GM23338 (cell line): ENCODE data around the gene FAAH2. TPM values are rescaled to one million over a fixed set of nuclear protein-coding genes. Genes with fewer than 3 reads are reported as not detected.

Source experiments
- ATAC-seq: fragments of 200-7000 bp; cut with Tn5 transposase; 3 replicates; pipeline ENCODE4 v1.9.1; 2020
- DNase-seq: peaks from one replicate; pipeline ENCODE4 v3.0.0-alpha.2; 2015; ENCODE audit warnings: low spot score
- H2AFZ ChIP-seq: fragments of 200-600 bp; sonication (generic); 2 replicates; pipeline ENCODE4 v1.8.0; 2016; ENCODE audit warnings: antibody characterized with exemption, mild to moderate bottlenecking, moderate library complexity
- H3F3A ChIP-seq: fragments of 200-600 bp; sonication (generic); replicated peaks from 2 replicates; pipeline ENCODE4 v1.8.0; 2017; ENCODE audit warnings: antibody characterized with exemption, mixed run types, low read depth
- H3K27ac ChIP-seq: fragments of 200-600 bp; sonication (generic); 2 replicates; pipeline ENCODE4 v1.6.1; 2016; ENCODE audit warnings: low read depth
- H3K27me3 ChIP-seq: fragments of 200-600 bp; sonication (generic); 2 replicates; pipeline ENCODE4 v1.8.0; 2016; ENCODE audit warnings: mild to moderate bottlenecking, mixed run types, moderate library complexity; ENCODE audit not compliant: insufficient read depth
- H3K36me3 ChIP-seq: fragments of 200-600 bp; sonication (generic); 2 replicates; pipeline ENCODE4 v1.8.0; 2016; ENCODE audit warnings: mild to moderate bottlenecking; ENCODE audit not compliant: insufficient read depth
- H3K4me1 ChIP-seq: fragments of 200-600 bp; sonication (generic); 2 replicates; pipeline ENCODE4 v1.8.0; 2016; ENCODE audit warnings: mild to moderate bottlenecking, moderate library complexity; ENCODE audit not compliant: insufficient read depth
- H3K4me2 ChIP-seq: fragments of 200-600 bp; sonication (generic); 2 replicates; pipeline ENCODE4 v1.7.1; 2017; ENCODE audit warnings: mixed run types
- H3K4me3 ChIP-seq: fragments of 200-600 bp; sonication (generic); 2 replicates; pipeline ENCODE4 v1.6.1; 2016; ENCODE audit warnings: mixed run types
- H3K79me2 ChIP-seq: fragments of 200-600 bp; sonication (generic); replicated peaks from 2 replicates; pipeline ENCODE4 v1.8.0; 2017; ENCODE audit warnings: mild to moderate bottlenecking; ENCODE audit not compliant: insufficient read depth
- H3K9me2 ChIP-seq: fragments of 200-600 bp; sonication (generic); 2 replicates; pipeline ENCODE4 v1.8.0; 2017; ENCODE audit not compliant: insufficient read depth
- H4K20me1 ChIP-seq: fragments of 200-600 bp; sonication (generic); replicated peaks from 2 replicates; pipeline ENCODE4 v1.8.0; 2017; ENCODE audit warnings: mild to moderate bottlenecking; ENCODE audit not compliant: insufficient read depth
- H3K27ac Mint-ChIP-seq: 2 replicates; pipeline ENCODE4 v1.8.0; 2020; ENCODE audit warnings: inconsistent platforms, mild to moderate bottlenecking, moderate library complexity, mixed read lengths
- H3K27me3 Mint-ChIP-seq: 3 replicates; pipeline ENCODE4 v1.8.0; 2022; ENCODE audit warnings: low read depth, mild to moderate bottlenecking, moderate library complexity, mixed read lengths, inconsistent platforms; ENCODE audit not compliant: insufficient read depth, poor library complexity
- H3K36me3 Mint-ChIP-seq: 3 replicates; pipeline ENCODE4 v1.8.0; 2021; ENCODE audit warnings: low read depth, mild to moderate bottlenecking, inconsistent platforms, moderate library complexity, mixed read lengths
- H3K4me1 Mint-ChIP-seq: 3 replicates; pipeline ENCODE4 v1.8.0; 2020; ENCODE audit warnings: mild to moderate bottlenecking, inconsistent platforms, mixed read lengths
- H3K4me3 Mint-ChIP-seq: 3 replicates; pipeline ENCODE4 v1.8.0; 2021; ENCODE audit warnings: moderate library complexity, mild to moderate bottlenecking, inconsistent platforms, mixed read lengths
- H3K9me3 Mint-ChIP-seq: 3 replicates; pipeline ENCODE4 v1.8.0; 2020; ENCODE audit warnings: moderate library complexity, mild to moderate bottlenecking, inconsistent platforms, mixed read lengths
- CREB1 ChIP-seq: fragments of 250-450 bp; sonication (Bioruptor Pico); IDR thresholded peaks from 2 replicates; pipeline ENCODE4 v1.5.0; 2020; ENCODE audit warnings: low read depth, mild to moderate bottlenecking, moderate library complexity
- JUNB ChIP-seq: IDR thresholded peaks from one replicate; pipeline ENCODE4 v1.6.1; 2016; ENCODE audit warnings: antibody characterized with exemption; ENCODE audit not compliant: unreplicated experiment
- STAT1 ChIP-seq: IDR thresholded peaks from one replicate; pipeline ENCODE4 v1.6.1; 2016; ENCODE audit warnings: antibody characterized with exemption; ENCODE audit not compliant: unreplicated experiment
- ZNF114 ChIP-seq: fragments of 250-450 bp; sonication (Bioruptor Pico); IDR thresholded peaks from 2 replicates; pipeline ENCODE4 v1.5.0; 2020; ENCODE audit warnings: mild to moderate bottlenecking, moderate library complexity
- polyA plus RNA-seq: library from polyadenylated mRNA; unstranded; fragments of >200 nt; fragmentation: Nextera tagmentation; extraction: Ambion mirVana; gene quantifications from 2 replicates; pipeline ENCODE4 v1.2.1, GENCODE V29; 2016
- total RNA-seq: library from RNA; depleted of rRNA; stranded (reverse); fragments of >200 nt; shearing (Covaris generic); gene quantifications from 2 replicates; pipeline ENCODE4 v1.2.3, GENCODE V29; 2014
- TF ChIP-seq, protein P1 (sequence below): fragments of 250-450 bp; sonication (Bioruptor Pico); IDR thresholded peaks from 2 replicates; pipeline ENCODE4 v1.5.0; 2020; ENCODE audit warnings: mild to moderate bottlenecking, moderate library complexity
- TF ChIP-seq, protein P2 (sequence below): IDR thresholded peaks from one replicate; pipeline ENCODE4 v1.6.1; 2018; ENCODE audit warnings: antibody characterized with exemption; ENCODE audit not compliant: unreplicated experiment

Gene FAAH2
- total and polyA plus RNA-seq, 2 experiments from 2014 or later: 5.3 to 6.0 TPM

DNA sequence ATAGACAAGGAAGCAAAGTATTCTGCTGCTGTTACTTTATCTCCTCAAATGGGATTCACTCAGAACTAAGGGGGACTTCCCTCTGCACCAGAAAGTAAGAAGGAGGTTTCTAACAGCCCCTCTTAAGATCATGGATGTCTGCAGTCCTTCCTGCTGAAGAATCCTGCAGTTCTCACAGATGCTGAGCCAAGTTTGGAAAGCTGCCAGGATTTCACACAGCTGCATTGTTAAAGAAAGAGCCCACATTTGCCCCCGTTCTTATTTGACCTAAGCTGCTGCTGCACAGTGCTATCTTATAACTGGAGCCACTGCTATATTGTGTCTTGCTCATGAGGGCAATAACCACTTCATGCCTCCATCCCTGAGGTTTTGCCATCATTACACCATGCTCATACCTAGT lies 81.1 kb downstream of the FAAH2 start:
- H4K20me1 ChIP-seq: no peaks in the 10 kb centered on the region
- Mint-ChIP-seq H3K27me3 (peaks cover 1% of the 10 kb centered on the region), H3K27ac (no peak overlapping the region), H3K4me3 (no peak overlapping the region), H3K9me3 (no peaks in the 10 kb centered on the region), H3K36me3 (no peaks in the 10 kb centered on the region), H3K4me1 (no peaks in the 10 kb centered on the region)
- no peak for DNase-seq
- H3K4me3 ChIP-seq: no peak overlapping the region
- no peak overlapping the region for H2AFZ ChIP-seq
- no peaks in the 10 kb centered on the region for H3F3A ChIP-seq
- H3K27ac ChIP-seq: no peak overlapping the region
- H3K9me2 ChIP-seq: no peaks in the 10 kb centered on the region
- no peak for ATAC-seq
- H3K27me3 ChIP-seq: no peaks in the 10 kb centered on the region
- H3K36me3 ChIP-seq: no peaks in the 10 kb centered on the region
- no peaks in the 10 kb centered on the region for H3K4me1 ChIP-seq
- no peak overlapping the region for H3K4me2 ChIP-seq
- H3K79me2 ChIP-seq: no peaks in the 10 kb centered on the region
- TF ChIP-seq STAT1 (no peak), JUNB (no peak), ZNF114 (CRISPR knock-in tag) (no peak), CREB1 (CRISPR knock-in tag) (no peak)
- TF ChIP-seq, protein P1, sequence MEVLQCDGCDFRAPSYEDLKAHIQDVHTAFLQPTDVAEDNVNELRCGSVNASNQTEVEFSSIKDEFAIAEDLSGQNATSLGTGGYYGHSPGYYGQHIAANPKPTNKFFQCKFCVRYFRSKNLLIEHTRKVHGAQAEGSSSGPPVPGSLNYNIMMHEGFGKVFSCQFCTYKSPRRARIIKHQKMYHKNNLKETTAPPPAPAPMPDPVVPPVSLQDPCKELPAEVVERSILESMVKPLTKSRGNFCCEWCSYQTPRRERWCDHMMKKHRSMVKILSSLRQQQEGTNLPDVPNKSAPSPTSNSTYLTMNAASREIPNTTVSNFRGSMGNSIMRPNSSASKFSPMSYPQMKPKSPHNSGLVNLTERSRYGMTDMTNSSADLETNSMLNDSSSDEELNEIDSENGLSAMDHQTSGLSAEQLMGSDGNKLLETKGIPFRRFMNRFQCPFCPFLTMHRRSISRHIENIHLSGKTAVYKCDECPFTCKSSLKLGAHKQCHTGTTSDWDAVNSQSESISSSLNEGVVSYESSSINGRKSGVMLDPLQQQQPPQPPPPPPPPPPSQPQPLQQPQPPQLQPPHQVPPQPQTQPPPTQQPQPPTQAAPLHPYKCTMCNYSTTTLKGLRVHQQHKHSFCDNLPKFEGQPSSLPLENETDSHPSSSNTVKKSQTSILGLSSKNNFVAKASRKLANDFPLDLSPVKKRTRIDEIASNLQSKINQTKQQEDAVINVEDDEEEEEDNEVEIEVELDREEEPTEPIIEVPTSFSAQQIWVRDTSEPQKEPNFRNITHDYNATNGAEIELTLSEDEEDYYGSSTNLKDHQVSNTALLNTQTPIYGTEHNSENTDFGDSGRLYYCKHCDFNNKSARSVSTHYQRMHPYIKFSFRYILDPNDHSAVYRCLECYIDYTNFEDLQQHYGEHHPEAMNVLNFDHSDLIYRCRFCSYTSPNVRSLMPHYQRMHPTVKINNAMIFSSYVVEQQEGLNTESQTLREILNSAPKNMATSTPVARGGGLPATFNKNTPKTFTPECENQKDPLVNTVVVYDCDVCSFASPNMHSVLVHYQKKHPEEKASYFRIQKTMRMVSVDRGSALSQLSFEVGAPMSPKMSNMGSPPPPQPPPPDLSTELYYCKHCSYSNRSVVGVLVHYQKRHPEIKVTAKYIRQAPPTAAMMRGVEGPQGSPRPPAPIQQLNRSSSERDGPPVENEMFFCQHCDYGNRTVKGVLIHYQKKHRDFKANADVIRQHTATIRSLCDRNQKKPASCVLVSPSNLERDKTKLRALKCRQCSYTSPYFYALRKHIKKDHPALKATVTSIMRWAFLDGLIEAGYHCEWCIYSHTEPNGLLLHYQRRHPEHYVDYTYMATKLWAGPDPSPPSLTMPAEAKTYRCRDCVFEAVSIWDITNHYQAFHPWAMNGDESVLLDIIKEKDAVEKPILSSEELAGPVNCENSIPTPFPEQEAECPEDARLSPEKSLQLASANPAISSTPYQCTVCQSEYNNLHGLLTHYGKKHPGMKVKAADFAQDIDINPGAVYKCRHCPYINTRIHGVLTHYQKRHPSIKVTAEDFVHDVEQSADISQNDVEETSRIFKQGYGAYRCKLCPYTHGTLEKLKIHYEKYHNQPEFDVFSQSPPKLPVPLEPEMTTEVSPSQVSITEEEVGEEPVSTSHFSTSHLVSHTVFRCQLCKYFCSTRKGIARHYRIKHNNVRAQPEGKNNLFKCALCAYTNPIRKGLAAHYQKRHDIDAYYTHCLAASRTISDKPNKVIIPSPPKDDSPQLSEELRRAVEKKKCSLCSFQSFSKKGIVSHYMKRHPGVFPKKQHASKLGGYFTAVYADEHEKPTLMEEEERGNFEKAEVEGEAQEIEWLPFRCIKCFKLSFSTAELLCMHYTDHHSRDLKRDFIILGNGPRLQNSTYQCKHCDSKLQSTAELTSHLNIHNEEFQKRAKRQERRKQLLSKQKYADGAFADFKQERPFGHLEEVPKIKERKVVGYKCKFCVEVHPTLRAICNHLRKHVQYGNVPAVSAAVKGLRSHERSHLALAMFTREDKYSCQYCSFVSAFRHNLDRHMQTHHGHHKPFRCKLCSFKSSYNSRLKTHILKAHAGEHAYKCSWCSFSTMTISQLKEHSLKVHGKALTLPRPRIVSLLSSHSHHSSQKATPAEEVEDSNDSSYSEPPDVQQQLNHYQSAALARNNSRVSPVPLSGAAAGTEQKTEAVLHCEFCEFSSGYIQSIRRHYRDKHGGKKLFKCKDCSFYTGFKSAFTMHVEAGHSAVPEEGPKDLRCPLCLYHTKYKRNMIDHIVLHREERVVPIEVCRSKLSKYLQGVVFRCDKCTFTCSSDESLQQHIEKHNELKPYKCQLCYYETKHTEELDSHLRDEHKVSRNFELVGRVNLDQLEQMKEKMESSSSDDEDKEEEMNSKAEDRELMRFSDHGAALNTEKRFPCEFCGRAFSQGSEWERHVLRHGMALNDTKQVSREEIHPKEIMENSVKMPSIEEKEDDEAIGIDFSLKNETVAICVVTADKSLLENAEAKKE (CRISPR knock-in tag): no peak
- TF ChIP-seq, protein P2, sequence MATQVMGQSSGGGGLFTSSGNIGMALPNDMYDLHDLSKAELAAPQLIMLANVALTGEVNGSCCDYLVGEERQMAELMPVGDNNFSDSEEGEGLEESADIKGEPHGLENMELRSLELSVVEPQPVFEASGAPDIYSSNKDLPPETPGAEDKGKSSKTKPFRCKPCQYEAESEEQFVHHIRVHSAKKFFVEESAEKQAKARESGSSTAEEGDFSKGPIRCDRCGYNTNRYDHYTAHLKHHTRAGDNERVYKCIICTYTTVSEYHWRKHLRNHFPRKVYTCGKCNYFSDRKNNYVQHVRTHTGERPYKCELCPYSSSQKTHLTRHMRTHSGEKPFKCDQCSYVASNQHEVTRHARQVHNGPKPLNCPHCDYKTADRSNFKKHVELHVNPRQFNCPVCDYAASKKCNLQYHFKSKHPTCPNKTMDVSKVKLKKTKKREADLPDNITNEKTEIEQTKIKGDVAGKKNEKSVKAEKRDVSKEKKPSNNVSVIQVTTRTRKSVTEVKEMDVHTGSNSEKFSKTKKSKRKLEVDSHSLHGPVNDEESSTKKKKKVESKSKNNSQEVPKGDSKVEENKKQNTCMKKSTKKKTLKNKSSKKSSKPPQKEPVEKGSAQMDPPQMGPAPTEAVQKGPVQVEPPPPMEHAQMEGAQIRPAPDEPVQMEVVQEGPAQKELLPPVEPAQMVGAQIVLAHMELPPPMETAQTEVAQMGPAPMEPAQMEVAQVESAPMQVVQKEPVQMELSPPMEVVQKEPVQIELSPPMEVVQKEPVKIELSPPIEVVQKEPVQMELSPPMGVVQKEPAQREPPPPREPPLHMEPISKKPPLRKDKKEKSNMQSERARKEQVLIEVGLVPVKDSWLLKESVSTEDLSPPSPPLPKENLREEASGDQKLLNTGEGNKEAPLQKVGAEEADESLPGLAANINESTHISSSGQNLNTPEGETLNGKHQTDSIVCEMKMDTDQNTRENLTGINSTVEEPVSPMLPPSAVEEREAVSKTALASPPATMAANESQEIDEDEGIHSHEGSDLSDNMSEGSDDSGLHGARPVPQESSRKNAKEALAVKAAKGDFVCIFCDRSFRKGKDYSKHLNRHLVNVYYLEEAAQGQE: no peak
